ENCODE results near the gene CCDC7. TPM values are rescaled to one million over a fixed set of nuclear protein-coding genes. Genes with fewer than 3 reads are reported as not detected.

The CCDC7 gene
- total and polyA plus RNA-seq, 2 experiments from 2014 or later, result 2.0 to 10.0 TPM

DNA sequence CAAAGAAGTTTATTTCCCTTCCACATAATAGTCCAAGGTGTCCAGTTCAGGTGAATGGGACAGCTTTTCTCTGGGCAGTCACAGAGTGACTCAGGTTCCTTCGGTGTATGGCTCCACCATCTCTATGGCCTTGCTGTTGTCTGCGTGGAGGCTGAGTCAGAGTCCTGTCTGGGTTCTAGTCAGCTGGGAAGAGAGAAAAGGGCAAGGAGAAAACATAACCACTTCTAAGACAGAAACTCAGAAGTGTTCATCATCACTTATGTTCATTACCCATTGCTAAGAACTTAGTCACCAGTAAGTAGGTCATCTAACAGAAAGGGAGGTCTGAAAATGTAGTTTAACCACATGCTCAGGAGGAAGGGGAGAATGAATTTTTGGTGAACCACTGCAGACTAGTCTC lies 32.4 kb upstream of the CCDC7 start:
- 88% methylated on average over 2 of the region's 2 CpGs for WGBS (ENCODE audit: low lambda C conversion rate, missing lambda C conversion rate)
- DNase-seq (ENCODE audit: low spot score), result peak; percentile 39
- H3K9me2 ChIP-seq (replicated peaks; ENCODE audit: insufficient read depth), result no peaks in the 10 kb centered on the region
- H2AFZ ChIP-seq, result no peak overlapping the region
- H3K4me2 ChIP-seq, result no peak overlapping the region
- no peaks in the 10 kb centered on the region for H3K27me3 ChIP-seq
- no peak overlapping the region for H3K4me3 ChIP-seq
- TF ChIP-seq EZH2 (IDR thresholded peaks at IDR 0.05; ENCODE audit: borderline replicate concordance), result no peak
- TF ChIP-seq, protein P1, sequence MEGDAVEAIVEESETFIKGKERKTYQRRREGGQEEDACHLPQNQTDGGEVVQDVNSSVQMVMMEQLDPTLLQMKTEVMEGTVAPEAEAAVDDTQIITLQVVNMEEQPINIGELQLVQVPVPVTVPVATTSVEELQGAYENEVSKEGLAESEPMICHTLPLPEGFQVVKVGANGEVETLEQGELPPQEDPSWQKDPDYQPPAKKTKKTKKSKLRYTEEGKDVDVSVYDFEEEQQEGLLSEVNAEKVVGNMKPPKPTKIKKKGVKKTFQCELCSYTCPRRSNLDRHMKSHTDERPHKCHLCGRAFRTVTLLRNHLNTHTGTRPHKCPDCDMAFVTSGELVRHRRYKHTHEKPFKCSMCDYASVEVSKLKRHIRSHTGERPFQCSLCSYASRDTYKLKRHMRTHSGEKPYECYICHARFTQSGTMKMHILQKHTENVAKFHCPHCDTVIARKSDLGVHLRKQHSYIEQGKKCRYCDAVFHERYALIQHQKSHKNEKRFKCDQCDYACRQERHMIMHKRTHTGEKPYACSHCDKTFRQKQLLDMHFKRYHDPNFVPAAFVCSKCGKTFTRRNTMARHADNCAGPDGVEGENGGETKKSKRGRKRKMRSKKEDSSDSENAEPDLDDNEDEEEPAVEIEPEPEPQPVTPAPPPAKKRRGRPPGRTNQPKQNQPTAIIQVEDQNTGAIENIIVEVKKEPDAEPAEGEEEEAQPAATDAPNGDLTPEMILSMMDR (IDR thresholded peaks at IDR 0.05; ENCODE audit: poor library complexity), result no peak
- no peak for TF ChIP-seq EZH2phosphoT487 (IDR thresholded peaks at IDR 0.05; ENCODE audit: low read depth, severe bottlenecking, unreplicated experiment)
- no peaks in the 10 kb centered on the region for H3K36me3 ChIP-seq (replicated peaks; ENCODE audit: insufficient read depth, low read depth)
- H3K9me3 ChIP-seq (ENCODE audit: low read depth), result no peaks in the 10 kb centered on the region
- H4K20me1 ChIP-seq (ENCODE audit: insufficient read depth, poor library complexity, severe bottlenecking), result no peaks in the 10 kb centered on the region
- peaks cover 22% of the 10 kb centered on the region for H3K4me1 ChIP-seq (ENCODE audit: insufficient read depth)
- H3K27ac ChIP-seq, result no peak overlapping the region
- no peaks in the 10 kb centered on the region for H3K79me2 ChIP-seq

GRCh38 chr10:32415361-32415760 lies 30.6 kb upstream of the CCDC7 start:
- Histone ChIP-seq H2AFZ (no peak overlapping the region), H3K27me3 (no peaks in the 10 kb centered on the region), H3K79me2 (no peaks in the 10 kb centered on the region), H3K4me1 (ENCODE audit: insufficient read depth) (peaks cover 19% of the 10 kb centered on the region), H3K4me2 (no peak overlapping the region), H3K9me3 (ENCODE audit: low read depth) (no peaks in the 10 kb centered on the region), H3K9me2 (replicated peaks; ENCODE audit: insufficient read depth) (no peaks in the 10 kb centered on the region), H3K4me3 (no peak overlapping the region), H4K20me1 (ENCODE audit: insufficient read depth, poor library complexity, severe bottlenecking) (no peaks in the 10 kb centered on the region), H3K36me3 (replicated peaks; ENCODE audit: insufficient read depth, low read depth) (no peaks in the 10 kb centered on the region), H3K27ac (no peak overlapping the region)
- TF ChIP-seq, protein P1 (IDR thresholded peaks at IDR 0.05; ENCODE audit: poor library complexity), result no peak
- TF ChIP-seq EZH2phosphoT487 (IDR thresholded peaks at IDR 0.05; ENCODE audit: low read depth, severe bottlenecking, unreplicated experiment) (no peak), EZH2 (IDR thresholded peaks at IDR 0.05; ENCODE audit: borderline replicate concordance) (no peak)
- no peak for DNase-seq (ENCODE audit: low spot score)
- 82% methylated on average over 2 of the region's 2 CpGs for WGBS (ENCODE audit: low lambda C conversion rate, missing lambda C conversion rate)

DNA sequence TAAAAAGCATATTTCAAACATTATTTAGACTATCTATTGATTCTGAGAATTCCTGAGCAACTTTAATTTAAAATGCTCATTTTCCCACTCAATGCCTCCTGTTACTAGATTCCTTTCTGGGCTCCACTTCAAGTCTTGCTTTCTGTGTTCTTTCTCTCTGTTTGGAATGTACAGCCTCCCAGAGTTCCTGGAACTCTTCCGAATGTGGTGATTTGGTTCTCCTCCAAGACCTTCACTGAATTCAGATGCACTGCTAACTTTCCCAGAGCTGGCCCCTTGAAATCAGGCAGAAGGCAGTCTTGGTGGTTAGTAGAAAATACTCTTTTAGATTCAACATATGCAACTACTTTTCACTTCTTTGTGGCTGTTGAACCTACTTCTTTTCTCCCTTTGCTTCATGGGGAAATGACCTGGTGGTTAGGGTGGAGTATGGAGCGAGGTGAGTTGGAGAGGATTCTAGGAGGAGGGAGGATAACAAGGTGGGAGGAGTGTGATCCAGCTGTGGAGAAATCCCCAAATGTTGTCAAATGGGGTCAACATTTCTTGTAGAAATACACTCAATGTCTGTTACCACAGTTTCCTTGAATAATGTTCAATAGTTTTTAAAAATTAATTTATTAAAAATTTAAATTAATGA lies 27.9 kb upstream of the CCDC7 start:
- Histone ChIP-seq H3K4me1 (ENCODE audit: insufficient read depth) (peaks cover 7% of the 10 kb centered on the region), H3K79me2 (no peaks in the 10 kb centered on the region), H4K20me1 (ENCODE audit: insufficient read depth, poor library complexity, severe bottlenecking) (no peaks in the 10 kb centered on the region), H3K27me3 (no peaks in the 10 kb centered on the region), H2AFZ (no peak overlapping the region), H3K4me3 (no peak overlapping the region), H3K36me3 (replicated peaks; ENCODE audit: insufficient read depth, low read depth) (no peaks in the 10 kb centered on the region), H3K27ac (peak overlapping the region; percentile 86), H3K4me2 (peak overlapping the region; percentile 60), H3K9me3 (ENCODE audit: low read depth) (no peaks in the 10 kb centered on the region), H3K9me2 (replicated peaks; ENCODE audit: insufficient read depth) (no peaks in the 10 kb centered on the region)
- peak; percentile 72 for DNase-seq (ENCODE audit: low spot score)
- 70% methylated on average over 2 of the region's 2 CpGs for WGBS (ENCODE audit: low lambda C conversion rate, missing lambda C conversion rate)
- TF ChIP-seq, protein P1 (IDR thresholded peaks at IDR 0.05; ENCODE audit: poor library complexity), result no peak
- TF ChIP-seq EZH2 (IDR thresholded peaks at IDR 0.05; ENCODE audit: borderline replicate concordance) (no peak), EZH2phosphoT487 (IDR thresholded peaks at IDR 0.05; ENCODE audit: low read depth, severe bottlenecking, unreplicated experiment) (no peak)
